A549 (cell line): ENCODE data around the gene ANLN.

ENCODE experiments used
- EP300 ChIP-seq, 2 experiments: fragments of >200 bp; sonication (Bioruptor Twin); formaldehyde crosslinking; IDR thresholded peaks; 2 replicates in 1 of 2; 3 replicates in 1 of 2; pipeline ENCODE4 v1.6.1; 2016 to 2017
- KDM1A ChIP-seq: fragments of 200-600 bp; sonication (generic); IDR thresholded peaks from 2 replicates; pipeline ENCODE4 v1.6.1; 2016; ENCODE audit warnings: low read depth, mild to moderate bottlenecking
- MYC ChIP-seq: IDR thresholded peaks from 2 replicates; pipeline ENCODE4 v1.6.1; 2012; ENCODE audit warnings: mild to moderate bottlenecking, inconsistent platforms, low read length, improper control_type of control experiment, borderline replicate concordance
- POLR2A ChIP-seq: IDR thresholded peaks from 2 replicates; pipeline ENCODE4 v1.6.1; 2012; ENCODE audit warnings: mild to moderate bottlenecking, low read length
- RAD21 ChIP-seq, 2 experiments: fragments of >200 bp in 1 of 2; sonication (Bioruptor Twin) in 1 of 2; formaldehyde crosslinking in 1 of 2; IDR thresholded peaks in 1 of 2; conservative IDR thresholded peaks in 1 of 2; 2 replicates in 1 of 2; 3 replicates in 1 of 2; pipeline ENCODE4 v1.6.1; 2012 to 2018; ENCODE audit warnings: inconsistent platforms in 1 of 2
- TP53 ChIP-seq: fragments of 250-450 bp; sonication (Bioruptor Pico); IDR thresholded peaks from 2 replicates; pipeline ENCODE4 v1.5.0; 2021; ENCODE audit warnings: mild to moderate bottlenecking, moderate library complexity
- TF ChIP-seq, protein P1 (sequence below): fragments of >200 bp; sonication (Bioruptor Twin); formaldehyde crosslinking; IDR thresholded peaks from 3 replicates; pipeline ENCODE4 v1.5.1; 2016
- TF ChIP-seq, protein P2 (sequence below): IDR thresholded peaks from 2 replicates; pipeline ENCODE4 v1.6.1; 2012
- TF ChIP-seq, protein P3 (sequence below): fragments of 250-450 bp; sonication (Bioruptor Pico); IDR thresholded peaks from 2 replicates; pipeline ENCODE4 v1.5.0; 2020; ENCODE audit warnings: low read depth, mild to moderate bottlenecking, moderate library complexity
- TF ChIP-seq, protein P4 (sequence below): fragments of 450-650 bp; IDR thresholded peaks from 2 replicates; pipeline ENCODE4 v1.6.1; 2014; ENCODE audit warnings: antibody characterized with exemption
- TF ChIP-seq, protein P5 (sequence below): IDR thresholded peaks from 2 replicates; pipeline ENCODE4 v1.6.1; 2012

DNA sequence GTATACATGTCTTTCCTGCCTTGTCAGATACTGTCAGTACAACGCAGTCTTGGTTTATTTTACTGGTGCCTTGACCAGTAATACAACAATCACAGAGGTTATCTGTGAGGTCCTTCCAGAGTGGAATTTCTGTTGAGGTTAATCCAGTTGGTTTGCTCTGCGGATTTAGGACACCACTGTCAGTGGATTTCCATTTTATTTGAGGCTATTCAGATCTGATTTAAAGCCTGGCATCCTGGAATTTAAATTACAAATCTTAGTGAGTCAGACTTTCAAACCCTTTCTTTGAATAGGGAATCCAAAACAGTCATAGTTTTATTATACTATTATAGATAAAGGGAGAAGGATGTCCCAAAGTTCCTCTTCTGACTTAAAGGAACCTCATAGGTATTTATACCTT, 40.5 kb downstream of the ANLN start:
- TF ChIP-seq, protein P1, sequence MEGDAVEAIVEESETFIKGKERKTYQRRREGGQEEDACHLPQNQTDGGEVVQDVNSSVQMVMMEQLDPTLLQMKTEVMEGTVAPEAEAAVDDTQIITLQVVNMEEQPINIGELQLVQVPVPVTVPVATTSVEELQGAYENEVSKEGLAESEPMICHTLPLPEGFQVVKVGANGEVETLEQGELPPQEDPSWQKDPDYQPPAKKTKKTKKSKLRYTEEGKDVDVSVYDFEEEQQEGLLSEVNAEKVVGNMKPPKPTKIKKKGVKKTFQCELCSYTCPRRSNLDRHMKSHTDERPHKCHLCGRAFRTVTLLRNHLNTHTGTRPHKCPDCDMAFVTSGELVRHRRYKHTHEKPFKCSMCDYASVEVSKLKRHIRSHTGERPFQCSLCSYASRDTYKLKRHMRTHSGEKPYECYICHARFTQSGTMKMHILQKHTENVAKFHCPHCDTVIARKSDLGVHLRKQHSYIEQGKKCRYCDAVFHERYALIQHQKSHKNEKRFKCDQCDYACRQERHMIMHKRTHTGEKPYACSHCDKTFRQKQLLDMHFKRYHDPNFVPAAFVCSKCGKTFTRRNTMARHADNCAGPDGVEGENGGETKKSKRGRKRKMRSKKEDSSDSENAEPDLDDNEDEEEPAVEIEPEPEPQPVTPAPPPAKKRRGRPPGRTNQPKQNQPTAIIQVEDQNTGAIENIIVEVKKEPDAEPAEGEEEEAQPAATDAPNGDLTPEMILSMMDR = no peak
- TF ChIP-seq, protein P2, sequence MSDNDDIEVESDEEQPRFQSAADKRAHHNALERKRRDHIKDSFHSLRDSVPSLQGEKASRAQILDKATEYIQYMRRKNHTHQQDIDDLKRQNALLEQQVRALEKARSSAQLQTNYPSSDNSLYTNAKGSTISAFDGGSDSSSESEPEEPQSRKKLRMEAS = no peak
- TF ChIP-seq POLR2A (no peak), TP53 (CRISPR knock-in tag) (no peak), MYC (no peak), RAD21 (conservative IDR thresholded peaks at IDR 0.05 in 1 of 2, IDR thresholded peaks at IDR 0.05 in 1 of 2) (no peak), EP300 (IDR thresholded peaks at IDR 0.05) (no peak), KDM1A (no peak)
- TF ChIP-seq, protein P3, sequence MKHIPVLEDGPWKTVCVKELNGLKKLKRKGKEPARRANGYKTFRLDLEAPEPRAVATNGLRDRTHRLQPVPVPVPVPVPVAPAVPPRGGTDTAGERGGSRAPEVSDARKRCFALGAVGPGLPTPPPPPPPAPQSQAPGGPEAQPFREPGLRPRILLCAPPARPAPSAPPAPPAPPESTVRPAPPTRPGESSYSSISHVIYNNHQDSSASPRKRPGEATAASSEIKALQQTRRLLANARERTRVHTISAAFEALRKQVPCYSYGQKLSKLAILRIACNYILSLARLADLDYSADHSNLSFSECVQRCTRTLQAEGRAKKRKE = no peak
- TF ChIP-seq, protein P4, sequence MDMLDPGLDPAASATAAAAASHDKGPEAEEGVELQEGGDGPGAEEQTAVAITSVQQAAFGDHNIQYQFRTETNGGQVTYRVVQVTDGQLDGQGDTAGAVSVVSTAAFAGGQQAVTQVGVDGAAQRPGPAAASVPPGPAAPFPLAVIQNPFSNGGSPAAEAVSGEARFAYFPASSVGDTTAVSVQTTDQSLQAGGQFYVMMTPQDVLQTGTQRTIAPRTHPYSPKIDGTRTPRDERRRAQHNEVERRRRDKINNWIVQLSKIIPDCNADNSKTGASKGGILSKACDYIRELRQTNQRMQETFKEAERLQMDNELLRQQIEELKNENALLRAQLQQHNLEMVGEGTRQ = no peak
- TF ChIP-seq, protein P5, sequence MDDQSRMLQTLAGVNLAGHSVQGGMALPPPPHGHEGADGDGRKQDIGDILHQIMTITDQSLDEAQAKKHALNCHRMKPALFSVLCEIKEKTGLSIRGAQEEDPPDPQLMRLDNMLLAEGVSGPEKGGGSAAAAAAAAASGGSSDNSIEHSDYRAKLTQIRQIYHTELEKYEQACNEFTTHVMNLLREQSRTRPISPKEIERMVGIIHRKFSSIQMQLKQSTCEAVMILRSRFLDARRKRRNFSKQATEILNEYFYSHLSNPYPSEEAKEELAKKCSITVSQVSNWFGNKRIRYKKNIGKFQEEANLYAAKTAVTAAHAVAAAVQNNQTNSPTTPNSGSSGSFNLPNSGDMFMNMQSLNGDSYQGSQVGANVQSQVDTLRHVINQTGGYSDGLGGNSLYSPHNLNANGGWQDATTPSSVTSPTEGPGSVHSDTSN = no peak
